Frontal cortex (tissue), 4 donors: ENCODE data around the gene PPP1R12B. TPM values are rescaled to one million over a fixed set of nuclear protein-coding genes. Genes with fewer than 3 reads are reported as not detected.
"Not testable (repeated sequence)": the region's sequence is repeated elsewhere in the genome, so short reads cannot be mapped to it uniquely, and the experiment has no call there.

Source experiments
- DNase-seq, 2 donors: peaks; one replicate each; pipeline ENCODE4 v3.0.0; 2012; ENCODE audit warnings: low spot score in 2 of 2
- FAIRE-seq: peaks from 2 replicates; lab custom pipeline; 2012; peaks lifted over from hg19 to GRCh38; lab: Jason Lieb, UNC
- total RNA-seq: library from RNA; depleted of rRNA; stranded (reverse); fragments of >200 nt; gene quantifications from one replicate; pipeline ENCODE4 v1.2.3, GENCODE V29; 2014
- donor health status: control.
- donor health status: control.
- donor health status: control.

The PPP1R12B gene
- total RNA-seq, 1 donor from 2014 or later, result 24.5 TPM

- FAIRE-seq (no peak), DNase-seq (no peak)
These were observed 239.5 kb downstream of the PPP1R12B start for GRCh38 chr1:202587859-202588485.

GRCh38 chr1:202588503-202589189 is 240.1 kb downstream of the PPP1R12B start:
- FAIRE-seq, result no peak
- DNase-seq, result no peak

- DNase-seq (no peak), FAIRE-seq (no peak)
These were observed 240.9 kb downstream of the PPP1R12B start for GRCh38 chr1:202589190-202589930.

- FAIRE-seq (no peak), DNase-seq (no peak)
These were observed 241.6 kb downstream of the PPP1R12B start for GRCh38 chr1:202590126-202590525.

- no peak for DNase-seq
- no peak for FAIRE-seq
These were observed 242.5 kb downstream of the PPP1R12B start for GRCh38 chr1:202590975-202591411.

- DNase-seq (no peak), FAIRE-seq (no peak)
These were observed 243.0 kb downstream of the PPP1R12B start for GRCh38 chr1:202591515-202591914.

GRCh38 chr1:202592146-202592545 is 243.6 kb downstream of the PPP1R12B start:
- no peak for FAIRE-seq

GRCh38 chr1:202593845-202594244 is 245.3 kb downstream of the PPP1R12B start:
- FAIRE-seq, result no peak
- no peak for DNase-seq

More at GRCh38 chr1:202592146-202592545, 243.6 kb downstream of the PPP1R12B start:
- no peak for DNase-seq

- FAIRE-seq (no peak), DNase-seq (no peak)
These were observed 248.1 kb downstream of the PPP1R12B start for GRCh38 chr1:202596638-202597037.

GRCh38 chr1:202597090-202597761 is 248.7 kb downstream of the PPP1R12B start:
- FAIRE-seq (no peak), DNase-seq (no peak)

- peak; percentile 29 to 74 for DNase-seq
- no peak for FAIRE-seq
These were observed 251.4 kb downstream of the PPP1R12B start for GRCh38 chr1:202599669-202600431.

GRCh38 chr1:202600432-202601041 is 252.0 kb downstream of the PPP1R12B start:
- no peak for DNase-seq
- no peak for FAIRE-seq

- FAIRE-seq (no peak), DNase-seq (no peak)
These were observed 254.9 kb downstream of the PPP1R12B start for GRCh38 chr1:202603435-202603834.

GRCh38 chr1:202605515-202605914 is 257.0 kb downstream of the PPP1R12B start:
- DNase-seq, result no peak
- no peak for FAIRE-seq

GRCh38 chr1:202612036-202612435 is 263.5 kb downstream of the PPP1R12B start:
- FAIRE-seq, DNase-seq: not testable (repeated sequence)

- no peak for FAIRE-seq
- DNase-seq, result no peak
These were observed 265.1 kb downstream of the PPP1R12B start for GRCh38 chr1:202613571-202613970.

- DNase-seq, FAIRE-seq: not testable (repeated sequence)
These were observed 266.1 kb downstream of the PPP1R12B start for GRCh38 chr1:202614363-202615207.

GRCh38 chr1:202615208-202615500 is 266.7 kb downstream of the PPP1R12B start:
- not testable (repeated sequence) for FAIRE-seq, DNase-seq
